Heart right ventricle (tissue), 16 donors: Measurements from ENCODE around the gene ZNF853. TPM values are rescaled to one million over a fixed set of nuclear protein-coding genes. Genes with fewer than 3 reads are reported as not detected.
A peak's percentile ranks its signal among the peaks of the same experiment; 100 is the strongest.
"Not testable (repeated sequence)": the region's sequence is repeated elsewhere in the genome, so short reads cannot be mapped to it uniquely, and the experiment has no call there.

Experiments used
- ATAC-seq, 8 donors: fragments of 200-7000 bp; cut with Tn5 transposase; one replicate each; pipeline ENCODE4 v1.9.1; 2020; ENCODE audit warnings: mild to moderate bottlenecking in 8 of 8, moderate library complexity in 8 of 8, moderate number of reproducible peaks in 1 of 8
- DNase-seq, 2 donors: peaks; one replicate each; pipeline ENCODE4 v3.0.0-alpha.2; 2020
- H3K27ac ChIP-seq, 10 donors: fragments of 200-600 bp; sonication (generic) in 2 of 10; one replicate each; pipeline versions ENCODE4 v1.5.0 to v1.8.0; 2020 to 2022; ENCODE audit warnings: mild to moderate bottlenecking in 3 of 10
- H3K27me3 ChIP-seq, 7 donors: fragments of 200-600 bp; one replicate each; pipeline ENCODE4 v1.8.0; 2021 to 2022; ENCODE audit warnings: mild to moderate bottlenecking in 2 of 7
- H3K36me3 ChIP-seq, 9 donors: fragments of 200-600 bp; sonication (generic) in 1 of 9; one replicate each; pipeline versions ENCODE4 v1.5.0 to v1.8.0; 2020 to 2022; ENCODE audit warnings: mild to moderate bottlenecking in 2 of 9
- H3K4me1 ChIP-seq, 9 donors: fragments of 200-600 bp; sonication (generic) in 1 of 9; one replicate each; pipeline versions ENCODE4 v1.5.0 to v1.8.0; 2020 to 2022; ENCODE audit warnings: mild to moderate bottlenecking in 4 of 9
- H3K4me3 ChIP-seq, 10 donors: fragments of 200-600 bp; sonication (generic) in 2 of 10; one replicate each; pipeline versions ENCODE4 v1.5.0 to v1.8.0; 2020 to 2022; ENCODE audit warnings: mild to moderate bottlenecking in 7 of 10, moderate library complexity in 2 of 10
- H3K9me3 ChIP-seq, 11 donors: fragments of 200-600 bp in 10 of 11; sonication (generic) in 2 of 11; one replicate each; pipeline versions ENCODE4 v1.5.0 to v1.8.0; 2013 to 2022; ENCODE audit warnings: mild to moderate bottlenecking in 2 of 11, control low read depth in 1 of 11, moderate library complexity in 1 of 11
- WGBS, 2 donors: extraction: QIAGEN DNeasy Blood & Tissue Kit; methylation state at CpG; one replicate each; pipeline ENCODE4 v1.1.7; 2013; ENCODE audit warnings: inconsistent platforms in 1 of 2; 5-methylcytosine and 5-hydroxymethylcytosine counted together
- intact Hi-C, 10 donors: fragments of 100-400 bp; cut with DNase I; formaldehyde crosslinking; loops; one replicate each; pipeline versions ENCODE4 v1.11.1 to v1.14.2; 2022
- polyA plus RNA-seq, 2 donors: library from polyadenylated mRNA; stranded (reverse); fragments of 200-250 nt; gene quantifications; one replicate each; pipeline ENCODE4 v1.2.3, GENCODE V29; 2013
- total RNA-seq, 10 donors: library from RNA; stranded (reverse); fragmentation: NEBNext Ultra II Directional in 3 of 10; extraction: Animal tissue kit (Norgen Biotek cat#: 25700) in 3 of 10; gene quantifications; one replicate each; pipeline versions ENCODE4 v1.2.1 to v1.2.4, GENCODE V29; 2021 to 2023
- TF ChIP-seq, protein P1 (sequence below), 9 donors: fragments of 200-600 bp; sonication (generic) in 2 of 9; IDR thresholded peaks; one replicate each; pipeline versions ENCODE4 v1.5.0 to v1.8.0; 2021 to 2022; ENCODE audit warnings: antibody characterized with exemption in 9 of 9, mild to moderate bottlenecking in 5 of 9, moderate library complexity in 1 of 9
- donor health status: Arrhythmogenic right ventricular cardiomyopathy.
- donor health status: ischemic (EF 13 %, LVEDD 7.1; RV severe dilation, severe dysfunction).
- donor health status: healthy with polysubstance abuse.
- donor health status: DM: no; HTN: yes; CAD: no.
- donor health status: DM: no; HTN: no; CAD: no.
- donor health status: ischemic (EF 25% LVEDD 6.9; RV normal size, moderate dysfunction).
- donor health status: ischemic (EF 25% LVEDD 5.7; RV mildly dilated, moderate dysfunction).
- donor health status: healthy.
- donor health status: DM: yes; HTN: yes; CAD: no.
- donor health status: Ischemic cardiomyopathy.
- donor health status: ischemic (EF 35%, LVEDD 5.7; RV mildly dilated, moderate dysfunction).
- donor health status: nonischemic (EF 11% LVEDD 7.7; RV severe dilation, severe dysfunction).
- donor health status: DM: yes; HTN: yes; CAD: no.
- donor health status: PGD.
- donor health status: ischemic (EF 29% LVEDD 5.4; RV normal size, mild dysfunction).
- donor health status: nonischemic (EF 23%, LVEDD 6.1; RV moderate dilation, normal function).

ZNF853 gene
- total and polyA plus RNA-seq, 12 donors = 1.2 to 16.3 (median 13.2) TPM

GRCh38 chr7:6630007-6630849 is 14.8 kb downstream of the ZNF853 start:
- Histone ChIP-seq H3K27ac (no peak overlapping the region), H3K36me3 (peaks cover 0 to 5% (median 0%) of the 10 kb centered on the region in 9 donors), H3K9me3 (no peaks in the 10 kb centered on the region), H3K4me1 (no peaks in the 10 kb centered on the region), H3K27me3 (no peaks in the 10 kb centered on the region), H3K4me3 (no peak overlapping the region)
- ATAC-seq (no peak), DNase-seq (no peak)
- 70 to 75% methylated on average over 11 of the region's 11 CpGs for WGBS, 2 donors
- TF ChIP-seq, protein P1, sequence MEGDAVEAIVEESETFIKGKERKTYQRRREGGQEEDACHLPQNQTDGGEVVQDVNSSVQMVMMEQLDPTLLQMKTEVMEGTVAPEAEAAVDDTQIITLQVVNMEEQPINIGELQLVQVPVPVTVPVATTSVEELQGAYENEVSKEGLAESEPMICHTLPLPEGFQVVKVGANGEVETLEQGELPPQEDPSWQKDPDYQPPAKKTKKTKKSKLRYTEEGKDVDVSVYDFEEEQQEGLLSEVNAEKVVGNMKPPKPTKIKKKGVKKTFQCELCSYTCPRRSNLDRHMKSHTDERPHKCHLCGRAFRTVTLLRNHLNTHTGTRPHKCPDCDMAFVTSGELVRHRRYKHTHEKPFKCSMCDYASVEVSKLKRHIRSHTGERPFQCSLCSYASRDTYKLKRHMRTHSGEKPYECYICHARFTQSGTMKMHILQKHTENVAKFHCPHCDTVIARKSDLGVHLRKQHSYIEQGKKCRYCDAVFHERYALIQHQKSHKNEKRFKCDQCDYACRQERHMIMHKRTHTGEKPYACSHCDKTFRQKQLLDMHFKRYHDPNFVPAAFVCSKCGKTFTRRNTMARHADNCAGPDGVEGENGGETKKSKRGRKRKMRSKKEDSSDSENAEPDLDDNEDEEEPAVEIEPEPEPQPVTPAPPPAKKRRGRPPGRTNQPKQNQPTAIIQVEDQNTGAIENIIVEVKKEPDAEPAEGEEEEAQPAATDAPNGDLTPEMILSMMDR (IDR thresholded peaks at IDR 0.05) = no peak
- intact Hi-C loops = no loop called here

- 74 to 85% methylated on average over 7 of the region's 7 CpGs for WGBS, 2 donors
- H3K27ac ChIP-seq = no peak overlapping the region
- H3K4me1 ChIP-seq = peaks cover 0 to 6% (median 4%) of the 10 kb centered on the region in 9 donors
- TF ChIP-seq, protein P1 (IDR thresholded peaks at IDR 0.05) = no peak
- no peaks in the 10 kb centered on the region for H3K36me3 ChIP-seq
- ATAC-seq = no peak
- intact Hi-C loops = no loop called here
- no peak for DNase-seq
- H3K27me3 ChIP-seq = no peaks in the 10 kb centered on the region
- H3K9me3 ChIP-seq = no peaks in the 10 kb centered on the region
- H3K4me3 ChIP-seq = no peak overlapping the region
These were observed 16.2 kb downstream of the ZNF853 start for GRCh38 chr7:6631605-6632004.

GRCh38 chr7:6634021-6634420 is 18.6 kb downstream of the ZNF853 start:
- intact Hi-C loops = no loop called here
- WGBS, 2 donors = 77% methylated on average over 7 to 8 of the region's 8 CpGs
- no peak for ATAC-seq
- Histone ChIP-seq H3K36me3 (peaks cover 0 to 1% (median 0%) of the 10 kb centered on the region in 9 donors), H3K27me3 (no peaks in the 10 kb centered on the region), H3K4me1 (peaks cover 4 to 22% (median 20%) of the 10 kb centered on the region in 9 donors), H3K27ac (no peak overlapping the region), H3K9me3 (no peaks in the 10 kb centered on the region), H3K4me3 (no peak overlapping the region)
- TF ChIP-seq, protein P1 (IDR thresholded peaks at IDR 0.05) = no peak
- no peak for DNase-seq

GRCh38 chr7:6634971-6635370 is 19.6 kb downstream of the ZNF853 start:
- intact Hi-C loops = loop anchor here in 1 of 10 donors (5.0 kb wide), 1 partner anchor 72 kb away; the partner anchor contains the start of gene ZNF12
- H3K4me3 ChIP-seq, H3K27me3 ChIP-seq, DNase-seq, ATAC-seq, H3K9me3 ChIP-seq: not testable (repeated sequence)
- Histone ChIP-seq H3K27ac (peak overlapping the region in 1 of 10 donors; percentile 79), H3K4me1 (peaks cover 4 to 31% (median 21%) of the 10 kb centered on the region in 9 donors), H3K36me3 (peaks cover 0 to 11% (median 0%) of the 10 kb centered on the region in 9 donors)
- WGBS, 2 donors = 90 to 92% methylated on average over 5 of the region's 5 CpGs
